NCI-H1417 treated with DMSO at 0.1 percent for 48 hours (cell line): ENCODE results near the gene WASL.
"Not testable (repeated sequence)": the region's sequence is repeated elsewhere in the genome, so short reads cannot be mapped to it uniquely, and the experiment has no call there.

Experiments used
- DNase-seq: peaks from one replicate; lab custom pipeline; 2025; lab: John Stamatoyannopoulos, UW

Gene WASL

GRCh38 chr7:123732413-123733091, 16.3 kb downstream of the WASL start:
- no peak for DNase-seq

DNA sequence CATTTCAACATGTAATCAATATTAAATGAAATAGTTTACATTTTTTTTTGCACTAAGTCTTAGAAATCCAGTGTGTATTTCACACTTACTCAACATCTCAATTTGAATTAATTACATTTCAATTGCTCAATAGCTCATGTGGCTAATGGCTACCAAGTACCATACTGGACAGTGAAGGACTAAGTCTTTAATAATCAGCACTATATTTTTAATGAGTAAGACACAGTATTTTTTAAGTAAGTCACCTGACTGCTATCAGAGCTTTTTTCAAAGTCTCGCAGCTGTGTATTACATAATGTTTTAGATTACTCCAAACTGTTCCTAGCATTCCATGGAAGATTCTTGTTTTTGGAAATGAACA, 19.6 kb downstream of the WASL start:
- DNase-seq, result no peak

DNA sequence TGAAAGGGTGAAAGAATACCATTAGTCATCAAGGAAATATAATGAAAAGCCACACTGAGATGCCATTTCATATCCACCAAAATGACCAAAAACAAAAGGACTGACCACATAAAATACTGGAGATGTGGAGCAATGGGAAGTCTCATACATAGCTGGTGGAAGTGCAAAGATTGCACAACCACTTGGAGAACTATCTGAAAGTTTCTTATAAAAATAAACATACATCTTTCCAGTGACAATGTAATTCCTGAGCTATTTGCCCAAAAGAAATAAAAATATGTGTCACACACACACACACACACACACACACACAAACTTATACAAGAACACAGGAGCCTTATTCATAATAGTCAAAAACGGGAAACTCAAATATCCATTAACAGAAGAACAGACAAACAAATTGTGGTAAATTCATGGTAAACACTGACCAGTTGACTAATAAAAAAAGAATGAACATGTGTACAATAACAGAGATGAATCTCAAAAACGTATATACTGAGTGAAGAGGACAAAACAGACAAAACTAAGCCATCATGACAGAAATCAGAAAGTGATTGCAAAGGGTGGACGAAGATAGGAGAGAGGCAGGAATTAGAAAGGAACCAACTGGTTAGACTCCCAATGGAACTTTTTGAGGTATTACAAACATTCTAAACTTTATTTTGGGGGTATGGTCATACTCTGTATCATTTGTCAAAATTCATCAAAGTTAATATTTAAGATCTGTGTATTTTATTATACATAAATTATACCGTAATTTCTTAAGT, 21.5 kb downstream of the WASL start:
- no peak for DNase-seq

DNA sequence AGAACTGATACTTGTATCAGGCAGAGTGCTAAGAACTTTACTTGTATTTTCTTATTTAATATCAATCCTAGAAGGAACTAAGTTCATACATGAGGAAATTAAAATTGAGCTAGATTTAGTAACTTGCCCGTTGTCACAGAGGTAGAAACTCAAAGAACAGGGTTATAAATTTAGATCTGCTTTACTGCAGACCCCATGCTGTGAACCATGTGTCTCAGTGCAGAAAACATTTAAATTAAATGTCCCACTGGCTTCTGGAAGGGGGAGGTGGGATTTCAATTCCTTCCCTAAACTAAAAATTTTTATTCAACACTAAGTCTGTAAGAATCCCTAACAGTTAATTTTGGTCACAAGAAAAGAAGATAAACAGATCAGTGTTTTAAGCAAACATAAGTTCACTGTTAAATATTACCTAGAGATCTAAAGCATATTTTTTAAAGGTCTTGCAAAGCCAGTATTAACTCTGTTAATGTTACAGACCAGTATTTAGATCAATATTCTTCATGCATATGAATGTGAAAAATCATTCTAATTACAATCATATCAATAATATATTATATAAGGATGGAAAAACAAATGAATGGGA, 23.1 kb downstream of the WASL start:
- no peak for DNase-seq

GRCh38 chr7:123724817-123725253, 24.0 kb downstream of the WASL start:
- DNase-seq, result no peak

DNA sequence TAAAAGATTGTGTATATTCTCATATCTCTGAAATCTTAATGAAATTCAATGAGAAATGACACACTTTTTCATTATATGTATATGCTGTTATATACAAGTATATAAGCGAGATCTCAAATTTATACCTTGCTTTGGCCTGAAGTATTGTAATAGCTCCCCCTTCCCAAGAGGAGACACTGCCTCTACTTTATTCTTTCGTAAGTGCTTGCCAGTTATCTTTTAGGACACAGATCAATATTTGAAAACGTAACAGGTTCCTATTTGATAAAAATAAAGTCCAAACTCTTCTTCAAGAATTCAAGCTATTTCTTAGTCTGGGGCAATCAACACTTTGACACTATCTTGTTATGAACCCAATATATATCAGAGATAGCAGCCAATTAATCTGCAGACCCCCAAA, 24.9 kb downstream of the WASL start:
- DNase-seq, result no peak

DNA sequence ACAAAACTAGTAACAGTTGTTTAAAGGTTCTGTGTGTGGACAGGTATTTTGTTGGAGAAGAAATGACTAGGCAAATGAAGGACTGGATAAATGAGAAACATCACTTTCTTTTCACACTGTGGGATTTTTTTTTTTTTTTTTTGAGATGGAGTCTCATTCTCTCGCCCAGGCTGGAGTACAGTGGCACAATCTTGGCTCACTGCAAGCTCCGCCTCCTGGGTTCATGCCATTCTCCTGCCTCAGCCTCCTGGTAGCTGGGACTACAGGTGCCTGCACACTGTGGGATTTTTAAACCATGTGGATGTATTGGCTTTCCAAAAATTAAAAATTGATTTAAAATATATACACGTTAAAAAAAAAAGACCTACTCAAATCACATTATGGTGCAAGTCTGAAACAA, 28.3 kb downstream of the WASL start:
- not testable (repeated sequence) for DNase-seq

GRCh38 chr7:123719197-123719721, 29.5 kb downstream of the WASL start:
- DNase-seq, result no peak

GRCh38 chr7:123718773-123719172, 30.0 kb downstream of the WASL start:
- no peak for DNase-seq

DNA sequence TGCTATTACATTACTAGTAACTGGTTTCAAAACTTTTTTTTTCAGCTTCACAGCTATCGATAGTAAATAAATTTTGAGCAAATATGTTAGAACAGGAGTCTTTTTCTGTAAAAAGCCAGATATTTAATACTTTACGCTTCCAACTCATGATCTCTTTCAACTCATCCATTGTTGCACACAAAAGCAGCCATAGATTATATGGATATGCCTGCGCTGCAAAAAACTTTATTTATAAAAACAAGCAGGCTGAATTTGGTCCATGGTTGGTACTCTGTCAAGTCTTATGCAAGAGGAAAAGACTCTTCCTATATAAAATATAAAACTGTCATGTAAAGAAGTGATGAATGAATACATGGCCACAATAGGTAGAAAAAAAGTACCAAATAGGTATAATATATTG, 31.1 kb downstream of the WASL start:
- no peak for DNase-seq

GRCh38 chr7:123716877-123717276, 31.9 kb downstream of the WASL start:
- DNase-seq, result no peak

DNA sequence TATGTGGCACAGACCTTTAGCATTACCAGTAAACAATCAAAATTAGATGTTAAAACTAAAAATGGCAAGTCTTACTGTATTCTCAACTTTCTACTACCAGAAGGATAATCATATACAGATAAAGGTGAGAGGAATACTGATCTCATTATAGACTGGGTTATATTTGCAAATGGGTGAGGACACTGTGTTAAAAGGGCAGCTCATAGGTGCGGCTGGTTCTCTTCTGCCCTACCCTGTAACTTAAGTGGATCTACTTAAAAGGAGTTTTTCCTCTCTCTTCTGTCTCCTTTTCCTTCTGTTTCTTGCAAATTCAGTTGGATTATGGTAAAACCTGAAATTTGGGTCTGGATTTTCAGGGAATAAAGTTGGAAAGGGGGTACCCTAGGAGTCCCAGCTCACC, 33.0 kb downstream of the WASL start:
- no peak for DNase-seq

DNA sequence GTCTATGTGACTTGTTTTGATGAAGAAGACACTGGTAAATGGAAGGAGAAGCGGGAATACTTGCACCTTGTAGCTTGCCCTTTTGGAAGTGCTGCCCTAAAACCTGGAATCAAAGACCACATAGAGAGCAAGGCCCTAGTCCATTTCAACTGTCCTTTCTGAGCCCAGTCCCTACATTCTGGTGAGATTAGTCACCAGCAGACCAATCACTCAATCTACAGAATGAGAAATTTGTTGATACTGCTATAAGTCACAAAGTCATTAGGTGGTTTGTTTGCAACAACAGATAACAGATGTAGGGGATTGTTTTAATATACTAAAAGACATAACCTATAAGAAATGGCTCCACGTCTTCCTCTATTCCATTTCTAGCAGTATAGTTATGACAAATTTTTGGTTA, 33.6 kb downstream of the WASL start:
- no peak for DNase-seq

DNA sequence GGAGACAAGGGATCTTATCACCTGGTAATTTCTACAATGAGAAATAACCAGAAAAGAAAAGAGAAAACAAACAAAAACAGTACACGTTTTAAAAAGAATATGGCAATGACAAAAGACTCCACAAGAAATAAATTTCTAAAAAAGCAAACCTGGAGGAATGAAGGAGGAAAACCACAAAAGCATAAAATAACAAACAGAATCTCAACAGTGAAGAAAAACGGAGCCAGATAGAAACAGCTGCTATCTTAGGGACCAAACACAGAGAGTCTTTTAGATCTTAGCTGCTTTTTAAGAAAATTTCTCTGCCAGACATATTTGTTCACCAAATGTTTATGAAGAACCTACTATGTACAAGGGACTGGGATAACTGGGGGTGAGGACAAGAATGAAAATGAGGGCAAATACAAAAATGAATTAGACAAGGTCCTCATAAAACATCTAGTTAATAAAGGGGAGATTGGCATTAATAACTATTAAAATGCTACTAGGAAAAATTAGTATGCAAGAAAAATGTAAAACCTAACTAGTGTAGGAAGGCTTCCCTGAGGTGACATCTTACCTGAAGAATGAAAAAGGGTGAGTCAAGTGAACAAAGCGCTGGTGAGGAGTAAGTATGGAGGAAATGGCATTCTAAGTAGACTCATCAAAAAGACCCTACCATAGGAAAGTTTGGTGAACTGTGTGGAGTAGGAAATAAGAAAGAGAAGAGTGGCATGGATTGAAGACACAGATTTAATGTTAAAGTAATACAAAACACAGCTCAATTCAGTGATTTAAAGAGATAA, 34.3 kb downstream of the WASL start:
- DNase-seq, result no peak

GRCh38 chr7:123712619-123713018, 36.2 kb downstream of the WASL start:
- DNase-seq, result no peak

DNA sequence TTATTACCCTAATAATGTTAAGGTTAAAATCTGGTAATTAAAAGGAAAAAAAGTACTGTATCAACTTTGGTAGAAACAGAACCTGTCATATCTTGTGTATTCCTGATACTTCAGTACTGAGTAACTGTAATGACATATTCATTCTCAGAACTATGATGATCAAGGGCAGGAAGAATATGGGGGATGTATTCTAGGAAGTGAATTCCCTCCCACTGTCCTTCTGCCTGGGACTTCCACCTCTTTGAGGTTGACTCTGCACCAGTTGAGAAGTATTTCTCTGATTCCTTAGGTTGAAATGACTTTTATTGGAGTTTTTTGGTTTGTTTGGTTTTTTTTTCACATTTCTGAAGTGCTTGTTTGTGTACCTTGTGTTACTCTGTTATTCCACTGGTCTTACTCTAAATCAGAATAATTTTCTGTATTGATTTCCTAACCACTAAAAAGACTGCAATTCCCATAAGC, 36.9 kb downstream of the WASL start:
- no peak for DNase-seq

- DNase-seq, result no peak
Observed at GRCh38 chr7:123710683-123711082, 38.1 kb downstream of the WASL start.

DNA sequence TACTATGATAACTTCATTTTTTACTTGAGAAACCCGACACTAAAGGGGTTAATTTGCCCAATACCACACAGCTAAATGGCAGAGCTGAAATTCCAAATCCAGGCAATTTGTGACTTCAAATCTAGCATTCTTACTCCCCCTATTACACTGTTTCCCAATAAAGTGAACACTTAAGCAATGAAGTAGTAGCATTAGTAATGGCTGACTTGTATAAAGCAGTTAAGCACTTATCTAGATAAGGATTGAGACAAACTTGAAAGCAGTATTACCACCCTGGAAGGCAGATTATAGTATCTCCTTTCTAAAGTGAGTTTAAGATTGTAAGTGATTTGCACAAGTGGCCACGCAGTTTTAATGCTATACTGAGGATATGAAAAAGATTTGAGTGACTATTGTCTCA, 39.3 kb downstream of the WASL start:
- no peak for DNase-seq

DNA sequence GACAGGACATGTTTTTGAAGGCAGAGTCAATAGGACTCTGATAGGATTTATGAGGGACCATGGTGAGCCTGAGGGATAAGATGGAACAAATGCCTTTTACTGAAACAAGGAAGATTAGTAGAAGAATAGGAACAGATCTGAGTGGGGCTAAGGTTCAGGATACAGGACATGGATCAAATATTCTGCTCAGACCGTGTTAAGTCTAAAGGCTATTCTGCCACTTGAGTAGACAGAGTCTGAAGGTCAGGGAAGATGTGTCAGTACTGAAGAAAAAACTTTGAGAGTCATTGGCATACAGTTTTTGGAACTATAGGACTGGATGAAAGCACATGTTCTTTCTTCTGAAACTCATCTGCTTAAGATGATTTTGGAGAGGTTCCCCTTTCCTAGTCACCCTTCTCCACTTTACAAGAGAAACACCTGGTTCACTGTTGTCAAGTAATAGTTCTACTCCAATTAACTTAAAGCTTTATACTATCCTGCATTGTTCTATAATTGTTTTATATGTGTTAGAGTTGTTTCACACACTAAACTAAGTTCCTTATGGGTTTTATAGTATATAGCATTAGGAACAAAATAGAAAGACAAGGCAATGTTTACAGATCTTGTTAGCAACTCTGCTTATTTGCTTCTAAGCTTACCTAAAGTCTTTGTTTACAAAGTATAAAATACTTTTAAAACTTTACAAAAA, 43.4 kb downstream of the WASL start:
- DNase-seq, result no peak

DNA sequence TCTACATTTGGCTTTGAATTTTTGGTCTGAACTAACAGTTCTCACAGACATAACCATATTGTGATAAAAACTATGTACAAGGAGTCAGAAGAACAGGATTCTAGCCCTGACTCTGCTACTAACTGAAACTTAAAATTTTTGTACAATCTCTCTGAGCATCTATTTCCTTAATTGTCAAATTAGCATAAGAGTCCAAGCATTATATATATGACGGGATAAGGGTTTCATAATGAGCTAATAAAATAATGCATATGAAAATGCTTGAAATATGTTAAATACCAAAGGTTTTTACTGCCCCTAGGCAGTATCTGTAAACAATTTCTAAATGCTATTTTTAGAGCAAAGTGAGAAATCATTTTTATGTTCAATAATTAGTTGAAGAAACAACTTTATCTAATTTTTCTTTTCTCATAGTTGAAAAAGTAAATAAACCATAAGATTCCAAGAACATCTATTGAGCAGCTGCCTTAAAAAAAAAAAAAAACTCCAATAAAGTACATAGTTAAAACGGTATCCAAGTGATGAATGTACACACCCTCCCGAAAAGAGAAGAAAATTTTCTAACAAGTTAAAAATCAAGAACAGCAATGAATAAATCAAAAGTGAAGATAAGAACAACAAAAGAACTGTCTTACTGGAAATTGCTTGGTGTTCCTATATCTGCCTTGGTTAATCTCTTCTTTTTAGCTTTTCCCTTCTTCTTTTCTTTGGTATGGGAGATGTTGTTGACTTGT, 52.7 kb downstream of the WASL start:
- DNase-seq, result no peak

DNA sequence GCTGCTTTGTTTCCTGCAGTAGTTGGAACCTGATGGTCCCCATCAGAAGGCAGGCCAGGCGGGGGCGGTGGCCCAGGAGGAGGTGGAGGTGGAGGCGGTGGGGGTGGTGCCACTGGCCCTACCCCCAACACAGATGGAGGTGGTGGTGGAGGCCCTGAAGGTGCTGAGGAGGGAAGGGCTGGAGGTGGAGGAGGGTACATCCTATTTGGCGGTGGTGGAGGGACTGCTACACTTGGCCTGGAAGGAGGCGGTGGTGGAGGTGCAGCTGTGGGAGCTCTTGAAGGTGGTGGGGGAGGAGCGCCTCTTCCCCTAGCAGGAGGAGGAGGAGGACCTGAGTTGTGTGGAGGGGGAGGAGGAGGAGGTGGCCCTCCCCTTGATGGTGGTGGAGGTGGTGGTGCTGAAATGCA, 56.3 kb downstream of the WASL start:
- no peak for DNase-seq
